ENCODE results near the gene EXOSC9. TPM values are rescaled to one million over a fixed set of nuclear protein-coding genes. Genes with fewer than 3 reads are reported as not detected.

The EXOSC9 gene
- total and polyA plus RNA-seq, 2 donors from 2014 or later: 17.6 to 19.9 TPM

DNA sequence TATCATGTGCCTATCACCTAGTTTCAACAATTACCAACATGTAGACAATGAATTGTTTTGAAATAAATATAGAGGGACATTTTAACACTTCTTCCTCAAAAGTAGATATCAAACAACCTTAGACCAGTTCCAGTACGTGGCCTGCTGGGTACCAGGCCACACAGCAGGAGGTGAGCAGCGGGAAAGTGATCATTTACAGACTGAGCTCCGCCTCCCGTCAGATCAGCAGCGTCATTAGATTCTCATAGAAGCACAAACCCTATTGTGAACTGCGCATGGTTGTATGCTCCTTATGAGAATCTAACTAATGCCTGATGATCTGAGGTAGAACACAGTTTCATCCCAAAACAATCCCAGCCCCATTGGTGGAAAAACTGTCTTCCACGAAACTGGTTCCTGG is 62.7 kb downstream of the EXOSC9 start:
- no peak for FAIRE-seq
- Histone ChIP-seq H3K4me3 (ENCODE audit: low read length in 3 of 3) (no peak overlapping the region), H3K36me3 (ENCODE audit: control insufficient read depth in 2 of 3, insufficient read depth in 3 of 3, low read length in 3 of 3) (peaks cover 0 to 9% (median 3%) of the 10 kb centered on the region in 3 donors), H3K9ac (ENCODE audit: low read length in 3 of 3) (no peak overlapping the region), H3K9me3 (ENCODE audit: control insufficient read depth in 2 of 3, insufficient read depth in 1 of 3, low read length in 3 of 3) (no peaks in the 10 kb centered on the region), H3K27ac (ENCODE audit: low read depth in 2 of 2, low read length in 2 of 2) (no peak overlapping the region), H3K4me1 (ENCODE audit: control insufficient read depth in 2 of 3, insufficient read depth in 2 of 3, low read depth in 1 of 3, low read length in 3 of 3) (no peaks in the 10 kb centered on the region), H3K27me3 (ENCODE audit: control insufficient read depth, insufficient read depth, low read length) (no peaks in the 10 kb centered on the region)
- DNase-seq: no peak
- intact Hi-C loops (cut with DNase I): no loop called here
- TF ChIP-seq, protein P1, sequence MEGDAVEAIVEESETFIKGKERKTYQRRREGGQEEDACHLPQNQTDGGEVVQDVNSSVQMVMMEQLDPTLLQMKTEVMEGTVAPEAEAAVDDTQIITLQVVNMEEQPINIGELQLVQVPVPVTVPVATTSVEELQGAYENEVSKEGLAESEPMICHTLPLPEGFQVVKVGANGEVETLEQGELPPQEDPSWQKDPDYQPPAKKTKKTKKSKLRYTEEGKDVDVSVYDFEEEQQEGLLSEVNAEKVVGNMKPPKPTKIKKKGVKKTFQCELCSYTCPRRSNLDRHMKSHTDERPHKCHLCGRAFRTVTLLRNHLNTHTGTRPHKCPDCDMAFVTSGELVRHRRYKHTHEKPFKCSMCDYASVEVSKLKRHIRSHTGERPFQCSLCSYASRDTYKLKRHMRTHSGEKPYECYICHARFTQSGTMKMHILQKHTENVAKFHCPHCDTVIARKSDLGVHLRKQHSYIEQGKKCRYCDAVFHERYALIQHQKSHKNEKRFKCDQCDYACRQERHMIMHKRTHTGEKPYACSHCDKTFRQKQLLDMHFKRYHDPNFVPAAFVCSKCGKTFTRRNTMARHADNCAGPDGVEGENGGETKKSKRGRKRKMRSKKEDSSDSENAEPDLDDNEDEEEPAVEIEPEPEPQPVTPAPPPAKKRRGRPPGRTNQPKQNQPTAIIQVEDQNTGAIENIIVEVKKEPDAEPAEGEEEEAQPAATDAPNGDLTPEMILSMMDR (IDR thresholded peaks at IDR 0.05; ENCODE audit: borderline replicate concordance, extremely low read depth, insufficient read depth): no peak

Other genes with a start within 250 kb of the EXOSC9 start
- gene ANXA5, start 104.3 kb upstream of the EXOSC9 start, total RNA-seq: 302 TPM
- 248 TPM for gene ANXA5, start 104.3 kb upstream of the EXOSC9 start, polyA plus RNA-seq (ENCODE audit: insufficient read depth, low read depth, low replicate concordance)
- gene SMIM43, start 36.2 kb upstream of the EXOSC9 start, total RNA-seq: not detected
- gene SMIM43, start 36.2 kb upstream of the EXOSC9 start, polyA plus RNA-seq (ENCODE audit: insufficient read depth, low read depth, low replicate concordance): not detected
- 1.4 TPM for gene CCNA2, start 22.6 kb downstream of the EXOSC9 start, total RNA-seq
- gene CCNA2, start 22.6 kb downstream of the EXOSC9 start, polyA plus RNA-seq (ENCODE audit: insufficient read depth, low read depth, low replicate concordance): 0.71 TPM
- gene BBS7, start 69.2 kb downstream of the EXOSC9 start, total RNA-seq: 14.5 TPM
- gene BBS7, start 69.2 kb downstream of the EXOSC9 start, polyA plus RNA-seq (ENCODE audit: insufficient read depth, low read depth, low replicate concordance): 8.0 TPM
- gene TRPC3, start 150.7 kb downstream of the EXOSC9 start, total RNA-seq: 0.44 TPM
- 0.17 TPM for gene TRPC3, start 150.7 kb downstream of the EXOSC9 start, polyA plus RNA-seq (ENCODE audit: insufficient read depth, low read depth, low replicate concordance)